ENCODE measurements around the gene EFCAB6. TPM values are rescaled to one million over a fixed set of nuclear protein-coding genes. Genes with fewer than 3 reads are reported as not detected.

EFCAB6 gene
- total and polyA plus RNA-seq, 2 of the 13 experiments (the other 11 are each of a cell fraction or from before 2014, with no cell fraction given): not detected

DNA sequence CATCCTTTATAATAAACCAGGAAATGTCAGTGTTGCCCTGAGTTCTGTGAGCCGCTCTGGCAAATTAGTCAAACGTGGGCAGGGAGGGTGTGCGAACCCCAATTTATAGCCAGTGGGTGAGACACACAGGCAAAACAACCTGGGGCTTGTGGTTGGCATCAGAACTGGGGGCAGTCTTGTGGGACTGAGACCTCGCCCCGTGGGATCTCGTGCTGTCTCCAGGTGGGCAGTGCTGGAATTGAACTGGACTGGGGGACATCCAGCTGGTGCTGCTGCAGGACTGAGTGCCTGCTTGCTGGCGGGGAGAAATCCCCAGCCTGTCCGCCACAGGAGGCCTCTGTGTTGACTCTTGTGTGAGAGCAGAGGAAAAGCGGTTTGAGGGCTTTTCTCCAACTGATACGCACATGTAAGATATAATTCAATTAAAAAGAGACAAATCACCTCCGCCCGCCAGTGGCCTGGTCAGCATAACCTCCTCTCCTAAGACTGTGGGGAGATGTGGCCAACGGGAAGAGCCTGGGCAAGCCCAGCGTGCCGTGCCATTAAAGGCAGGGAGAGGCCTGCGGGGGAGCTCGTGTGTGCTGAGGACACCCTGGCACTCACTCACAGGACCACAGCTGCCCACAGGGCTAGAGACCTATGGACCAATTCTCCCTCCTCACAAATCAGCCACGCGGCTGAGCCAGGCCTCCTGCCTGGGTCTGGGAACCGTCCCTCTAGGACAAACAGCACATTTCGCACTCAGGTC lies 31.9 kb upstream of the EFCAB6 start:
- H3K9me3 ChIP-seq (ENCODE audit: low read length): no peaks in the 10 kb centered on the region
- ATAC-seq: no peak
- no peaks in the 10 kb centered on the region for H3K4me1 ChIP-seq (ENCODE audit: insufficient read depth, low read length)
- POLR2A ChIA-PET: no interaction called here
- H3K79me2 ChIP-seq (ENCODE audit: insufficient read depth, low read length): no peaks in the 10 kb centered on the region
- H3K27ac ChIP-seq (ENCODE audit: extremely low read length, insufficient read depth, low read length): no peak overlapping the region
- H3K4me3 ChIP-seq (replicated peaks in 1 of 3; ENCODE audit: insufficient read depth in 1 of 3, low read depth in 2 of 3, low read length in 3 of 3): no peak overlapping the region
- WGBS (ENCODE audit: low lambda C conversion rate): 70% methylated on average over 4 of the region's 21 CpGs
- FAIRE-seq: no peak
- H3K4me2 ChIP-seq (ENCODE audit: low read depth, low read length): no peak overlapping the region
- H2AFZ ChIP-seq (ENCODE audit: low read length): no peak overlapping the region
- peaks cover 5 to 51% of the 10 kb centered on the region in 2 experiments; a peak in 4 of 5 replicates for H3K27me3 ChIP-seq (ENCODE audit: control insufficient read depth in 1 of 2, insufficient read depth in 2 of 2, low read length in 2 of 2)
- in situ Hi-C loops (cut with HindIII; ENCODE audit: extremely low pct_ligation_motif_present, low pct_unique_long_range_greater_than_20kb): no loop called here
- CTCF ChIA-PET (ENCODE audit: low intra/inter-chr PET ratio, low total read pairs): no interaction called here
- BruUV-seq (replicated peaks): no TSS peak
- H3K36me3 ChIP-seq (replicated peaks in 1 of 2; ENCODE audit: control insufficient read depth in 1 of 2, insufficient read depth in 2 of 2, low read length in 2 of 2): no peaks in the 10 kb centered on the region
- DNase-seq (ENCODE audit: low spot score): no peak
- H4K20me1 ChIP-seq (ENCODE audit: insufficient read depth, low read length): no peaks in the 10 kb centered on the region
- intact Hi-C loops (cut with micrococcal nuclease; ENCODE audit: unreplicated experiment): no loop called here
- TF ChIP-seq NFIB (CRISPR knock-in tag; IDR thresholded peaks at IDR 0.05; ENCODE audit: borderline replicate concordance) (no peak), ZNF10 (CRISPR knock-in tag; IDR thresholded peaks at IDR 0.05; ENCODE audit: borderline replicate concordance, low read depth) (no peak), ZNF546 (CRISPR knock-in tag; conservative IDR thresholded peaks at IDR 0.05) (no peak), PCBP1 (IDR thresholded peaks at IDR 0.05; ENCODE audit: borderline replicate concordance, low read depth, low read length) (no peak), PHF8 (CRISPR knock-in tag; IDR thresholded peaks at IDR 0.05) (no peak)
- TF ChIP-seq, protein P1, sequence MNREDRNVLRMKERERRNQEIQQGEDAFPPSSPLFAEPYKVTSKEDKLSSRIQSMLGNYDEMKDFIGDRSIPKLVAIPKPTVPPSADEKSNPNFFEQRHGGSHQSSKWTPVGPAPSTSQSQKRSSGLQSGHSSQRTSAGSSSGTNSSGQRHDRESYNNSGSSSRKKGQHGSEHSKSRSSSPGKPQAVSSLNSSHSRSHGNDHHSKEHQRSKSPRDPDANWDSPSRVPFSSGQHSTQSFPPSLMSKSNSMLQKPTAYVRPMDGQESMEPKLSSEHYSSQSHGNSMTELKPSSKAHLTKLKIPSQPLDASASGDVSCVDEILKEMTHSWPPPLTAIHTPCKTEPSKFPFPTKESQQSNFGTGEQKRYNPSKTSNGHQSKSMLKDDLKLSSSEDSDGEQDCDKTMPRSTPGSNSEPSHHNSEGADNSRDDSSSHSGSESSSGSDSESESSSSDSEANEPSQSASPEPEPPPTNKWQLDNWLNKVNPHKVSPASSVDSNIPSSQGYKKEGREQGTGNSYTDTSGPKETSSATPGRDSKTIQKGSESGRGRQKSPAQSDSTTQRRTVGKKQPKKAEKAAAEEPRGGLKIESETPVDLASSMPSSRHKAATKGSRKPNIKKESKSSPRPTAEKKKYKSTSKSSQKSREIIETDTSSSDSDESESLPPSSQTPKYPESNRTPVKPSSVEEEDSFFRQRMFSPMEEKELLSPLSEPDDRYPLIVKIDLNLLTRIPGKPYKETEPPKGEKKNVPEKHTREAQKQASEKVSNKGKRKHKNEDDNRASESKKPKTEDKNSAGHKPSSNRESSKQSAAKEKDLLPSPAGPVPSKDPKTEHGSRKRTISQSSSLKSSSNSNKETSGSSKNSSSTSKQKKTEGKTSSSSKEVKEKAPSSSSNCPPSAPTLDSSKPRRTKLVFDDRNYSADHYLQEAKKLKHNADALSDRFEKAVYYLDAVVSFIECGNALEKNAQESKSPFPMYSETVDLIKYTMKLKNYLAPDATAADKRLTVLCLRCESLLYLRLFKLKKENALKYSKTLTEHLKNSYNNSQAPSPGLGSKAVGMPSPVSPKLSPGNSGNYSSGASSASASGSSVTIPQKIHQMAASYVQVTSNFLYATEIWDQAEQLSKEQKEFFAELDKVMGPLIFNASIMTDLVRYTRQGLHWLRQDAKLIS (CRISPR knock-in tag; IDR thresholded peaks at IDR 0.05): no peak
- TF ChIP-seq, protein P2, sequence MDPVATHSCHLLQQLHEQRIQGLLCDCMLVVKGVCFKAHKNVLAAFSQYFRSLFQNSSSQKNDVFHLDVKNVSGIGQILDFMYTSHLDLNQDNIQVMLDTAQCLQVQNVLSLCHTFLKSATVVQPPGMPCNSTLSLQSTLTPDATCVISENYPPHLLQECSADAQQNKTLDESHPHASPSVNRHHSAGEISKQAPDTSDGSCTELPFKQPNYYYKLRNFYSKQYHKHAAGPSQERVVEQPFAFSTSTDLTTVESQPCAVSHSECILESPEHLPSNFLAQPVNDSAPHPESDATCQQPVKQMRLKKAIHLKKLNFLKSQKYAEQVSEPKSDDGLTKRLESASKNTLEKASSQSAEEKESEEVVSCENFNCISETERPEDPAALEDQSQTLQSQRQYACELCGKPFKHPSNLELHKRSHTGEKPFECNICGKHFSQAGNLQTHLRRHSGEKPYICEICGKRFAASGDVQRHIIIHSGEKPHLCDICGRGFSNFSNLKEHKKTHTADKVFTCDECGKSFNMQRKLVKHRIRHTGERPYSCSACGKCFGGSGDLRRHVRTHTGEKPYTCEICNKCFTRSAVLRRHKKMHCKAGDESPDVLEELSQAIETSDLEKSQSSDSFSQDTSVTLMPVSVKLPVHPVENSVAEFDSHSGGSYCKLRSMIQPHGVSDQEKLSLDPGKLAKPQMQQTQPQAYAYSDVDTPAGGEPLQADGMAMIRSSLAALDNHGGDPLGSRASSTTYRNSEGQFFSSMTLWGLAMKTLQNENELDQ (CRISPR knock-in tag; IDR thresholded peaks at IDR 0.05; ENCODE audit: borderline replicate concordance): no peak
- TF ChIP-seq, protein P3, sequence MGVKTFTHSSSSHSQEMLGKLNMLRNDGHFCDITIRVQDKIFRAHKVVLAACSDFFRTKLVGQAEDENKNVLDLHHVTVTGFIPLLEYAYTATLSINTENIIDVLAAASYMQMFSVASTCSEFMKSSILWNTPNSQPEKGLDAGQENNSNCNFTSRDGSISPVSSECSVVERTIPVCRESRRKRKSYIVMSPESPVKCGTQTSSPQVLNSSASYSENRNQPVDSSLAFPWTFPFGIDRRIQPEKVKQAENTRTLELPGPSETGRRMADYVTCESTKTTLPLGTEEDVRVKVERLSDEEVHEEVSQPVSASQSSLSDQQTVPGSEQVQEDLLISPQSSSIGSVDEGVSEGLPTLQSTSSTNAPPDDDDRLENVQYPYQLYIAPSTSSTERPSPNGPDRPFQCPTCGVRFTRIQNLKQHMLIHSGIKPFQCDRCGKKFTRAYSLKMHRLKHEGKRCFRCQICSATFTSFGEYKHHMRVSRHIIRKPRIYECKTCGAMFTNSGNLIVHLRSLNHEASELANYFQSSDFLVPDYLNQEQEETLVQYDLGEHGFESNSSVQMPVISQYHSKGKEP (CRISPR knock-in tag; IDR thresholded peaks at IDR 0.05): no peak
- TF ChIP-seq, protein P4, sequence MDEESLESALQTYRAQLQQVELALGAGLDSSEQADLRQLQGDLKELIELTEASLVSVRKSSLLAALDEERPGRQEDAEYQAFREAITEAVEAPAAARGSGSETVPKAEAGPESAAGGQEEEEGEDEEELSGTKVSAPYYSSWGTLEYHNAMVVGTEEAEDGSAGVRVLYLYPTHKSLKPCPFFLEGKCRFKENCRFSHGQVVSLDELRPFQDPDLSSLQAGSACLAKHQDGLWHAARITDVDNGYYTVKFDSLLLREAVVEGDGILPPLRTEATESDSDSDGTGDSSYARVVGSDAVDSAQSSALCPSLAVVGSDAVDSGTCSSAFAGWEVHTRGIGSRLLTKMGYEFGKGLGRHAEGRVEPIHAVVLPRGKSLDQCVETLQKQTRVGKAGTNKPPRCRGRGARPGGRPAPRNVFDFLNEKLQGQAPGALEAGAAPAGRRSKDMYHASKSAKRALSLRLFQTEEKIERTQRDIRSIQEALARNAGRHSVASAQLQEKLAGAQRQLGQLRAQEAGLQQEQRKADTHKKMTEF (CRISPR knock-in tag; IDR thresholded peaks at IDR 0.05): no peak
- TF ChIP-seq, protein P5, sequence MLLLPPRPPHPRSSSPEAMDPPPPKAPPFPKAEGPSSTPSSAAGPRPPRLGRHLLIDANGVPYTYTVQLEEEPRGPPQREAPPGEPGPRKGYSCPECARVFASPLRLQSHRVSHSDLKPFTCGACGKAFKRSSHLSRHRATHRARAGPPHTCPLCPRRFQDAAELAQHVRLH (CRISPR knock-in tag; IDR thresholded peaks at IDR 0.05; ENCODE audit: borderline replicate concordance, low read depth): no peak
- no peak overlapping the region for H3K9ac ChIP-seq (ENCODE audit: insufficient read depth, low read depth, low read length)

Data from HepG2 (cell line).